B cell (primary cell): ENCODE measurements around the gene ARHGAP26. TPM values are rescaled to one million over a fixed set of nuclear protein-coding genes. Genes with fewer than 3 reads are reported as not detected.

Source experiments
- ATAC-seq: fragments of 200-7000 bp; cut with Tn5 transposase; one replicate; pipeline ENCODE4 v1.10.0; 2021; ENCODE audit warnings: low read depth, mild to moderate bottlenecking, moderate number of reproducible peaks, moderate library complexity
- CTCF ChIA-PET: fragments of 350-600 bp; sonication (Branson Sonifier 250); formaldehyde crosslinking; loops from one replicate; lab custom pipeline; 2021; ENCODE audit warnings: antibody characterized with exemption, inconsistent platforms; lab: Charles Lee
- POLR2A ChIA-PET: fragments of 350-600 bp; sonication (Branson Sonifier 250); formaldehyde crosslinking; loops from one replicate; lab custom pipeline; 2021; ENCODE audit warnings: antibody characterized with exemption; lab: Charles Lee
- DNase-seq: peaks from one replicate; pipeline ENCODE4 v3.0.0; 2013
- H2AFZ ChIP-seq: 2 replicates; pipeline ENCODE4 v1.6.1; 2012; ENCODE audit warnings: mild to moderate bottlenecking, low read depth, low read length; ENCODE audit not compliant: insufficient read depth, poor library complexity, severe bottlenecking
- H3K27ac ChIP-seq, 2 donors: 1 replicate in 1 of 2; 2 replicates in 1 of 2; pipeline ENCODE4 v1.5.1; 2012 to 2013; ENCODE audit warnings: low read length in 2 of 2, mild to moderate bottlenecking in 2 of 2, moderate library complexity in 1 of 2
- H3K27me3 ChIP-seq, 4 experiments: fragments of 200-600 bp in 1 of 4; sonication (generic) in 1 of 4; replicated peaks in 1 of 4; 1 replicate in 2 of 4; 2 replicates in 2 of 4; pipeline versions ENCODE4 v1.6.1 to v1.7.0; 2013 to 2016; ENCODE audit warnings: low read length in 3 of 4, mild to moderate bottlenecking in 2 of 4, mixed read lengths in 1 of 4, moderate library complexity in 1 of 4; ENCODE audit not compliant: insufficient read depth in 4 of 4, control insufficient read depth in 3 of 4; ENCODE audit errors: control extremely low read depth in 1 of 4
- H3K36me3 ChIP-seq, 2 experiments: replicated peaks in 1 of 2; 1 replicate in 1 of 2; 2 replicates in 1 of 2; pipeline versions ENCODE4 v1.6.1 to v1.7.1; 2013; ENCODE audit warnings: low read length in 1 of 2; ENCODE audit not compliant: insufficient read depth in 2 of 2, control insufficient read depth in 1 of 2; ENCODE audit errors: control extremely low read depth in 1 of 2, extremely low read depth in 1 of 2
- H3K4me1 ChIP-seq, 2 donors: fragments of 200-600 bp in 1 of 2; sonication (generic) in 1 of 2; 1 replicate in 1 of 2; 2 replicates in 1 of 2; pipeline versions ENCODE4 v1.5.1 to v1.6.1; 2013 to 2017; ENCODE audit warnings: low read length in 2 of 2; ENCODE audit not compliant: control insufficient read depth in 2 of 2, insufficient read depth in 2 of 2
- H3K4me2 ChIP-seq: replicated peaks from 2 replicates; pipeline ENCODE3; 2012; ENCODE audit warnings: mild to moderate bottlenecking, low read depth, low read length; ENCODE audit not compliant: poor library complexity, severe bottlenecking
- H3K4me3 ChIP-seq, 5 experiments: fragments of 200-600 bp in 1 of 5; sonication (generic) in 1 of 5; 1 replicate in 3 of 5; 2 replicates in 2 of 5; pipeline versions ENCODE4 v1.5.1 to v1.7.0; 2011 to 2016; ENCODE audit warnings: low read length in 4 of 5, mild to moderate bottlenecking in 4 of 5, low read depth in 2 of 5, control low read depth in 1 of 5, moderate library complexity in 1 of 5; ENCODE audit not compliant: insufficient read depth in 1 of 5; ENCODE audit errors: control extremely low read depth in 1 of 5, extremely low read depth in 1 of 5
- H3K79me2 ChIP-seq: fragments of 200-600 bp; sonication (generic); one replicate; pipeline ENCODE4 v1.6.0; 2016; ENCODE audit warnings: low read length; ENCODE audit not compliant: control insufficient read depth, insufficient read depth
- H3K9ac ChIP-seq: fragments of 200-600 bp; sonication (generic); 2 replicates; pipeline ENCODE4 v1.6.1; 2017; ENCODE audit warnings: mild to moderate bottlenecking, low read length, moderate library complexity
- H3K9me3 ChIP-seq, 3 donors: one replicate each; pipeline versions ENCODE4 v1.6.1 to v1.7.1; 2013; ENCODE audit warnings: low read length in 2 of 3; ENCODE audit not compliant: control insufficient read depth in 2 of 3, insufficient read depth in 1 of 3; ENCODE audit errors: control extremely low read depth in 1 of 3
- H4K20me1 ChIP-seq: 2 replicates; pipeline ENCODE4 v1.6.0; 2012; ENCODE audit warnings: mild to moderate bottlenecking, low read length; ENCODE audit not compliant: insufficient read depth, control insufficient read depth, poor library complexity, severe bottlenecking
- H3K27ac Mint-ChIP-seq: one replicate; pipeline ENCODE4 v1.8.0; 2021; ENCODE audit warnings: mixed read lengths
- H3K27me3 Mint-ChIP-seq: one replicate; pipeline ENCODE4 v1.8.0; 2021; ENCODE audit warnings: mixed read lengths
- H3K4me1 Mint-ChIP-seq: one replicate; pipeline ENCODE4 v1.8.0; 2021; ENCODE audit warnings: mixed read lengths
- H3K4me3 Mint-ChIP-seq: one replicate; pipeline ENCODE4 v1.8.0; 2021; ENCODE audit warnings: mixed read lengths
- H3K9me3 Mint-ChIP-seq: one replicate; pipeline ENCODE4 v1.8.0; 2022; ENCODE audit warnings: mixed read lengths; ENCODE audit not compliant: insufficient read depth
- CTCF ChIP-seq: fragments of 200-600 bp; IDR thresholded peaks from one replicate; pipeline ENCODE4 v1.8.0; 2022; ENCODE audit warnings: antibody characterized with exemption, mild to moderate bottlenecking
- EZH2 ChIP-seq: IDR thresholded peaks from 2 replicates; pipeline ENCODE4 v1.6.1; 2012; ENCODE audit warnings: borderline replicate concordance, low read depth, mild to moderate bottlenecking, moderate library complexity, low read length; ENCODE audit not compliant: insufficient read depth, poor library complexity, severe bottlenecking
- WGBS: methylation state at CpG from one replicate; pipeline ENCODE4 v1.1.5; 2013; ENCODE audit warnings: missing lambda C conversion rate; ENCODE audit not compliant: insufficient coverage; 5-methylcytosine and 5-hydroxymethylcytosine counted together
- intact Hi-C: fragments of 100-400 bp; cut with micrococcal nuclease; formaldehyde crosslinking; loops from one replicate; pipeline ENCODE4 v1.10.0; 2022
- polyA plus RNA-seq: library from polyadenylated mRNA; depleted of rRNA; stranded (reverse); fragments of >200 nt; gene quantifications from 2 replicates; pipeline ENCODE4 v1.2.3, GENCODE V29; 2012
- total RNA-seq, 2 donors: library from RNA; stranded (reverse); fragments of 120-200 nt in 1 of 2; gene quantifications; 1 replicate in 1 of 2; 2 replicates in 1 of 2; pipeline versions ENCODE4 v1.2.3 to v1.2.4, GENCODE V29; 2013 to 2022

The ARHGAP26 gene
- total and polyA plus RNA-seq, 2 donors (not counting 1 experiment from before 2014, with no cell fraction given) = 1.8 to 22.5 TPM

GRCh38 chr5:142798099-142798770 lies 28.1 kb downstream of the ARHGAP26 start:
- Mint-ChIP-seq H3K27ac (peak overlapping the region; percentile 72), H3K9me3 (no peaks in the 10 kb centered on the region), H3K27me3 (no peaks in the 10 kb centered on the region), H3K4me1 (peaks cover 82% of the 10 kb centered on the region), H3K4me3 (peak overlapping the region; percentile 40)
- peak overlapping the region; percentile 35 to 38 for H3K27ac ChIP-seq
- H3K4me2 ChIP-seq = peak overlapping the region; percentile 49
- H3K36me3 ChIP-seq = no peaks in the 10 kb centered on the region
- WGBS = 100% methylated on average over 1 of the region's 4 CpGs
- H3K9me3 ChIP-seq = no peaks in the 10 kb centered on the region
- TF ChIP-seq CTCF (no peak), EZH2 (no peak)
- intact Hi-C loops = no loop called here
- no peak overlapping the region for H3K9ac ChIP-seq
- ChIA-PET CTCF (interaction anchor here (0.8 to 2.0 kb wide), 5 partner anchors 11 to 1105 kb away, joined by 3 to 7 read pairs (median 4); partner anchors contain the start of gene ARHGAP26), POLR2A (no interaction called here)
- H3K4me1 ChIP-seq = peaks cover 74 to 78% of the 10 kb centered on the region in 2 donors
- H2AFZ ChIP-seq = no peak overlapping the region
- H3K4me3 ChIP-seq = peak overlapping the region in 1 of 5 experiments; percentile 30
- H4K20me1 ChIP-seq = no peaks in the 10 kb centered on the region
- no peaks in the 10 kb centered on the region for H3K27me3 ChIP-seq
- peak; percentile 21 for ATAC-seq
- peaks cover 18% of the 10 kb centered on the region for H3K79me2 ChIP-seq
- peak; percentile 53 for DNase-seq
